PC-9 (cell line): ENCODE data around the gene PRKCH. TPM values are rescaled to one million over a fixed set of nuclear protein-coding genes. Genes with fewer than 3 reads are reported as not detected.
"Not testable (repeated sequence)": the region's sequence is repeated elsewhere in the genome, so short reads cannot be mapped to it uniquely, and the experiment has no call there.

ENCODE experiments used
- BruUV-seq: library from RNA; stranded (reverse); fragments of 400-500 nt; replicated peaks from 2 replicates; lab custom pipeline; 2021; lab: Mats Ljungman, UMichigan
- CTCF ChIA-PET: fragments of 300-600 bp; sonication (Branson Sonifier 250); formaldehyde crosslinking; loops from one replicate; lab custom pipeline; 2022; ENCODE audit warnings: antibody characterized with exemption; lab: Charles Lee
- POLR2A ChIA-PET: fragments of 300-600 bp; sonication (Branson Sonifier 250); formaldehyde crosslinking; loops from one replicate; lab custom pipeline; 2022; ENCODE audit warnings: antibody characterized with exemption; ENCODE audit not compliant: unreplicated experiment; lab: Charles Lee
- DNase-seq, 2 experiments: peaks; one replicate each; pipeline versions ENCODE4 v3.0.0 to v3.0.0-alpha.2; 2015 to 2022; ENCODE audit warnings: mixed read lengths in 1 of 2
- H2AFZ ChIP-seq: fragments of 200-600 bp; sonication (generic); 2 replicates; pipeline ENCODE4 v1.8.1; 2017; ENCODE audit warnings: antibody characterized with exemption
- H3F3A ChIP-seq: fragments of 200-600 bp; sonication (generic); 2 replicates; pipeline ENCODE4 v1.8.1; 2017; ENCODE audit warnings: antibody characterized with exemption, mild to moderate bottlenecking, low read depth; ENCODE audit not compliant: insufficient read depth
- H3K27ac ChIP-seq: fragments of 200-600 bp; sonication (generic); 2 replicates; pipeline ENCODE4 v1.6.1; 2016; ENCODE audit warnings: mixed run types
- H3K27me3 ChIP-seq: fragments of 200-600 bp; sonication (generic); 2 replicates; pipeline ENCODE4 v1.6.1; 2016; ENCODE audit warnings: low read depth, mixed run types; ENCODE audit not compliant: insufficient read depth
- H3K36me3 ChIP-seq: fragments of 200-600 bp; sonication (generic); 2 replicates; pipeline ENCODE4 v1.6.1; 2016; ENCODE audit warnings: low read depth, mixed run types
- H3K4me1 ChIP-seq: fragments of 200-600 bp; sonication (generic); replicated peaks from 2 replicates; pipeline ENCODE4 v1.6.1; 2016; ENCODE audit warnings: mixed run types; ENCODE audit not compliant: insufficient read depth
- H3K4me2 ChIP-seq: fragments of 200-600 bp; sonication (generic); 2 replicates; pipeline ENCODE4 v1.6.1; 2017; ENCODE audit warnings: mixed run types
- H3K4me3 ChIP-seq: fragments of 200-600 bp; sonication (generic); 2 replicates; pipeline ENCODE4 v1.6.1; 2016; ENCODE audit warnings: mixed run types
- H3K79me2 ChIP-seq: fragments of 200-600 bp; sonication (generic); 2 replicates; pipeline ENCODE4 v1.6.1; 2017; ENCODE audit warnings: low read depth, mixed run types
- H3K9me2 ChIP-seq: fragments of 200-600 bp; sonication (generic); 2 replicates; pipeline ENCODE4 v1.8.1; 2017; ENCODE audit warnings: mild to moderate bottlenecking; ENCODE audit not compliant: insufficient read depth
- H3K9me3 ChIP-seq: fragments of 200-600 bp; sonication (generic); 2 replicates; pipeline ENCODE4 v1.8.1; 2016; ENCODE audit warnings: low read depth; ENCODE audit not compliant: insufficient read depth
- H4K20me1 ChIP-seq: fragments of 200-600 bp; sonication (generic); 2 replicates; pipeline ENCODE4 v1.8.1; 2017; ENCODE audit not compliant: insufficient read depth
- CTCF ChIP-seq: fragments of 200-600 bp; sonication (generic); conservative IDR thresholded peaks from 2 replicates; pipeline ENCODE4 v1.6.1; 2017; ENCODE audit warnings: mixed run types, antibody characterized with exemption, mild to moderate bottlenecking, moderate library complexity
- EZH2 ChIP-seq: fragments of 200-600 bp; sonication (generic); IDR thresholded peaks from 2 replicates; pipeline ENCODE4 v1.8.0; 2017; ENCODE audit warnings: antibody characterized with exemption, low read depth
- intact Hi-C: fragments of 100-400 bp; cut with micrococcal nuclease; formaldehyde crosslinking; loops from one replicate; pipeline ENCODE4 v1.10.0; 2022; ENCODE audit not compliant: unreplicated experiment
- total RNA-seq: library from RNA; stranded (reverse); gene quantifications from 2 replicates; pipeline ENCODE4 v1.2.3, GENCODE V29; 2021

Gene PRKCH
- total RNA-seq, 1 experiment from 2014 or later, result 32.4 TPM

- TF ChIP-seq EZH2 (no peak), CTCF (no peak)
- Histone ChIP-seq H3K4me2 (no peak overlapping the region), H2AFZ (no peak overlapping the region), H3K36me3 (no peaks in the 10 kb centered on the region), H3K4me3 (no peak overlapping the region), H3K4me1 (no peaks in the 10 kb centered on the region), H3K79me2 (peaks cover 18% of the 10 kb centered on the region; the same call in 1 of the 2 replicates), H3F3A (no peaks in the 10 kb centered on the region), H3K27me3 (no peaks in the 10 kb centered on the region), H3K9me2 (no peaks in the 10 kb centered on the region), H3K27ac (no peak overlapping the region), H4K20me1 (no peaks in the 10 kb centered on the region), H3K9me3 (no peaks in the 10 kb centered on the region)
- POLR2A ChIA-PET, result no interaction called here
- DNase-seq, result no peak
- CTCF ChIA-PET, result interaction anchor here (0.5 kb wide), 1 partner anchor 592 kb away, joined by 3 read pairs; no protein-coding TSS in a partner anchor
- BruUV-seq, result no TSS peak
- intact Hi-C loops, result no loop called here
Measured at GRCh38 chr14:61408498-61408897, 87.1 kb downstream of the PRKCH start.

GRCh38 chr14:61409782-61410181 is 88.4 kb downstream of the PRKCH start:
- POLR2A ChIA-PET, result no interaction called here
- TF ChIP-seq EZH2, result no peak
- TF ChIP-seq CTCF, result no peak
- intact Hi-C loops, result no loop called here

GRCh38 chr14:61415934-61416333 is 94.6 kb downstream of the PRKCH start:
- H2AFZ ChIP-seq, H3K9me3 ChIP-seq, H3K4me2 ChIP-seq, H3K9me2 ChIP-seq, POLR2A ChIA-PET, H3K36me3 ChIP-seq, H3K27me3 ChIP-seq, CTCF ChIA-PET, BruUV-seq, H4K20me1 ChIP-seq, H3K27ac ChIP-seq, intact Hi-C loops, DNase-seq, H3K4me3 ChIP-seq: not testable (repeated sequence)
- Histone ChIP-seq H3K79me2 (peaks cover 29% of the 10 kb centered on the region; the same call in 1 of the 2 replicates), H3F3A (peaks cover 16% of the 10 kb centered on the region; the same call in 1 of the 2 replicates), H3K4me1 (peaks cover 28% of the 10 kb centered on the region)

More at GRCh38 chr14:61409782-61410181, 88.4 kb downstream of the PRKCH start:
- Histone ChIP-seq H3K27ac (no peak overlapping the region), H3K79me2 (peaks cover 18% of the 10 kb centered on the region; the same call in 1 of the 2 replicates), H3K27me3 (no peaks in the 10 kb centered on the region), H3K4me3 (no peak overlapping the region), H3K9me2 (no peaks in the 10 kb centered on the region), H2AFZ (no peak overlapping the region), H3K9me3 (no peaks in the 10 kb centered on the region), H3F3A (no peaks in the 10 kb centered on the region), H3K4me1 (no peaks in the 10 kb centered on the region), H3K36me3 (no peaks in the 10 kb centered on the region), H3K4me2 (no peak overlapping the region), H4K20me1 (no peaks in the 10 kb centered on the region)
- no peak for DNase-seq
- no TSS peak for BruUV-seq
- CTCF ChIA-PET, result no interaction called here

- ChIA-PET CTCF (no interaction called here), POLR2A (no interaction called here)
- no peaks in the 10 kb centered on the region for H3K27me3 ChIP-seq
- no peak overlapping the region for H3K4me2 ChIP-seq
- no peak overlapping the region for H3K4me3 ChIP-seq
- H4K20me1 ChIP-seq, result no peaks in the 10 kb centered on the region
- no peak for DNase-seq
- intact Hi-C loops, result no loop called here
- peaks cover 34% of the 10 kb centered on the region for H3K4me1 ChIP-seq
- H3K9me3 ChIP-seq, result 0 out of 2 replicates have a peak, but pooled peaks cover 5% of the 10 kb centered on the region
- no TSS peak for BruUV-seq
- no peak overlapping the region for H2AFZ ChIP-seq
- H3K36me3 ChIP-seq, result no peaks in the 10 kb centered on the region
- peaks cover 36% of the 10 kb centered on the region; the same call in 1 of the 2 replicates for H3K79me2 ChIP-seq
- peaks cover 18% of the 10 kb centered on the region; the same call in 1 of the 2 replicates for H3F3A ChIP-seq
- H3K27ac ChIP-seq, result no peak overlapping the region
- TF ChIP-seq EZH2, result no peak
- TF ChIP-seq CTCF, result no peak
- no peaks in the 10 kb centered on the region for H3K9me2 ChIP-seq
Measured at GRCh38 chr14:61416591-61416990, 95.2 kb downstream of the PRKCH start.
